ENCODE data around the gene MPHOSPH8. TPM values are rescaled to one million over a fixed set of nuclear protein-coding genes. Genes with fewer than 3 reads are reported as not detected.
"Not testable (repeated sequence)": the region's sequence is repeated elsewhere in the genome, so short reads cannot be mapped to it uniquely, and the experiment has no call there.

MPHOSPH8 gene
- total RNA-seq, 1 experiment from 2014 or later = 9.2 TPM

DNA sequence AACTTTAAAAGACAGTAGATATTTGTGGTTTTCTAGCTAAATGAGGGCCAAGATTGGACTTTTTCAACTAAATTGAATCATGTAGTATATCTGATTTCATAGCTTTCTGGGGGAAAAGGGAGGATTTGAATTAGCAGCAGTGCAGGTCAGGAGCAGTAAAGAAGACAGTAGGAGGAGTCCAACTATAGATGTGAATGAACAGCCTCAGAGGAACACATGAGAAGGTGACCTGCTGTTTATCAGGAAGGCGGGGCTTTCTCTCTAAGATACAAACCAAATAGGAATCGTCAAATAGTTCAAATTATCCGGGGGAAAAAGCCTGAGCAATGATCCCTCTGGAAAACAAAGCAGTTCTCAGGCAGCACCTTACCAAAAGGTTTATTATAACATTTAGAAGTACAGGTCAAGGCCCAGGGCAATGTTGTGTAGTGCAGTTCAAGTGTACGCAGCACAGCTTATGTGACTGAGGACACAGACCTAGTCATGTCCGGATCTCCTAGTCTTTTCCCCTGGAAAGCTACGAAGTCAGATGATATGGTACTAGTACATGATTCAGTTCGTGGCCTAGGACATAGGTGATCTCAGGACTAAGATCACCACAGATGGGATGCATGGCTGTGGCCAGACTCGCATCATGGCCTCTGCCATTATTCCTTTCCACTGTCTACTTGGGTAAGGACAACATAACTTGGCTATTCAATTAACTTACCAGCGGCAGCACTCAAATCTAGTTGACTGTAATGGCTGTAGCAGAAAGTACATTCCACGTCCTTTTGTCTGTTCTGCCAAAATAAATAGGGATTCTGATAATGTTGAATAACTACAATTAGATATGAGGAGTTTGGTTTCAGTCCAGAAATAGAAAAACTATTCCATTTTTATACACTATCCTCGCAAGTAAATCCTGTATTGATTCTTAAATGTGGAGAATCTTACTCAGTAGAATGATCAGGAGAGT lies 40.3 kb downstream of the MPHOSPH8 start:
- in situ Hi-C loops (cut with HindIII; ENCODE audit: low sequenced_read_pairs) = no loop called here
- DNase-seq (ENCODE audit: low spot score) = no peak

DNA sequence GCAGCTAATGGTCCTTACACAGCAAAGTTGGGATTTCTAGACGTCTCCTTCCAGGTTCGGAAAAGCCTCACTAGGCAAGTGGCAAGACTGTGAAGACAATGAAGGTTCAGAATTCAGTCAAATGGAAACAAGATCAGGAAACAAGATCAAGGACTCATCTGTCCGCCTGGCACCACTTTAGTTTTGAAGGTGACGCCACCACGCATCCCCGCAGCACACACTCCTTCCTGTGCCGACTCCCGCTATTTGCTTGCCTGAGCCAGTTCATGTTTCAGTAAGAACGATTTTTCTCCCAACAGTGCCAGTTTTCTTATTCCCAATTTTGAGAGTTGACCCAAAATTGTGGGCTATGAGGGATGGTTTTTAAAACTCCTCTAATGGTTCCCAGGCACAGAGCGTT lies 41.4 kb downstream of the MPHOSPH8 start:
- DNase-seq (ENCODE audit: low spot score) = no peak

DNA sequence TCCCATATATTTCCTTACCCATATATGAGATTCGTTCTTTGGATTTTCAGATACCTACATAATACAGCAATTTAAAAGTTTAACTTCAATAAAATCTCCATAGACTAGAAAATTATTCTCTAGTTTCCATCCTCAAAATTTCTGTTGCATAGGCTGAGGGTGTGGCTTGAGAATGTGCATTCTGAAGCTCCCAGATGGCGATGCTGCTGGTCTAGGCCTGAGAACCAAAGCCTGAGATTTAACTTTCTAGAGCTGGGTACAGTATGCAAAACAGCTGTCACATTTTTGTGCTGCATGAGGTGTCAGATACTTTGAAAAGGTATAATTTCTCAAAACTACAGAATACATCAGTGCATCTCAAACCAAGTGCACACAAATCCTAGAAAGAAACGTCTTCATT lies 42.7 kb downstream of the MPHOSPH8 start:
- DNase-seq (ENCODE audit: low spot score) = no peak
- in situ Hi-C loops (cut with HindIII; ENCODE audit: low sequenced_read_pairs) = no loop called here

More for the DNA sequence above, 41.4 kb downstream of the MPHOSPH8 start:
- in situ Hi-C loops (cut with HindIII; ENCODE audit: low sequenced_read_pairs) = no loop called here

DNA sequence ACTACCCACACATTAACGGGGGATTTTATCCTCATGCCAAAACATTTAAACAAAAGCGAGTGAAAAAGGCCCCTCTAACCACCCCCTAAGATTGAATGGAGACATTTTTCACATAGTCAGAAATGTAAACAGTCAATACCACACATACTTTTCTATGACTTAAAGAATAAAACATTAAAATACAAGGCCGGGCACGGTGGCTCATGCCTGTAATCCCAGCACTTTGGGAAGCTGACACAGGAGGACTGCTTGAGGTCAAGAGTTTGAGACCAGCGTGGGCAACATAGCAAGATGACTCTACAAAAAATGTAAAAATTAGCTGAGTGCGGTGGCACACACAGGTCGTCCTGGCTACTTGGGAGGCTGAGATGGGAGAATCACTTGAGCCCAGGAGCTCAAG lies 47.3 kb downstream of the MPHOSPH8 start:
- no peak for DNase-seq (ENCODE audit: low spot score)
- in situ Hi-C loops (cut with HindIII; ENCODE audit: low sequenced_read_pairs) = no loop called here

DNA sequence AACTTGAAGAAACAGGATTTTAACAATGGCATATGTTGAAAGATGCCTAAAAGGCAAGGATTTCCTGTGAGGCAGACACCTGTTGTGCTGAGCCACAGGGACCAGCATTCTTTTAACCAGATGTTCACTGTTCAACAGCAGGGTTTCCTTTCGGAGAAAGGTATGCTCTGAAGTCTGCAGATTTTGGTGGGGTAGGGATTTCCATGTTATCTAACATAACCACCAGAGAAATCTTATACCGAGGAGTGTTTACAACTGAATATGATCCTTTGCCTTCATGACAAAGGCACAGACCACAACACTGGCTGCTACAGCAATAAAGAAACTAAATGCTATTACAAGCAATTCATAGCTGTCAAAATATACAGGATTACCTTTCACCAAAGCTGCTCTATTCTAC lies 48.1 kb downstream of the MPHOSPH8 start:
- DNase-seq (ENCODE audit: low spot score) = no peak
- in situ Hi-C loops (cut with HindIII; ENCODE audit: low sequenced_read_pairs) = no loop called here

DNA sequence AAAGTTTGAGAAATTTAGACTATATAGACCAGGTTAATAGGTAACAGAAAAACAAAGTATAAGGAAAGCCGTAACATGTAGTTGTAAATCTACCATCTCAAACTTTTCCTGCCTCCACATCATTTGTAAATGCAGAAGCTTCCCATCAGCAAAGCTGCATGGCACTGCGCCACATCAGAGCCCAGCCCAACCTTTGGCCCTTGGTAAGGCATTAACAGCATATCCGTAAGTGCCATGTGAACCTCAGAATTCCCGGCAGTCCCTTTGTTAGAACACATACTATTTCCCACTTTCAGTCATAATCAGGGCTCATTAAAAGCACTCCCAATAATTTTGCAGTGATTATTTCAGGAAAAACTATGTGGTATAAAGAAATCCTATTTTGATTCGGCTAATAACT lies 51.6 kb downstream of the MPHOSPH8 start:
- in situ Hi-C loops (cut with HindIII; ENCODE audit: low sequenced_read_pairs) = no loop called here
- no peak for DNase-seq (ENCODE audit: low spot score)

DNA sequence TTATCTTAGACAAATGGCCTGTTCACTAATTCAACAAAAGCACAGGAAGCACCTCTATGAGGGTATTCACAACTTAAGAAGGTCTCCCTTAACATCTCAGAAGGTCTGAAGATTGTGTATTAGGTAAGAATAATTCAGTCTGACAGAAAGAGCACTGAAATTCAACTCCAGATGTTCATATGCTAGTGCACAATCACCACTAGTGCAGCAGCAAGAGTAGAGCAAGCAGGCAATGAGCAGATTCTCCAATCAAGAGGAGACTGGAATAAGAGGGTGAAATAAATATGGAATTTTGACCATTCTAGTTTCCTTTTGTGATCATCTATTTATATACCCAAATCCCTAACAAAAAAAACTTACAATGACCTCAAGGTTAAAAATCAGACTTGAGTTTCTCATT lies 52.0 kb downstream of the MPHOSPH8 start:
- in situ Hi-C loops (cut with HindIII; ENCODE audit: low sequenced_read_pairs) = no loop called here
- DNase-seq (ENCODE audit: low spot score) = no peak

DNA sequence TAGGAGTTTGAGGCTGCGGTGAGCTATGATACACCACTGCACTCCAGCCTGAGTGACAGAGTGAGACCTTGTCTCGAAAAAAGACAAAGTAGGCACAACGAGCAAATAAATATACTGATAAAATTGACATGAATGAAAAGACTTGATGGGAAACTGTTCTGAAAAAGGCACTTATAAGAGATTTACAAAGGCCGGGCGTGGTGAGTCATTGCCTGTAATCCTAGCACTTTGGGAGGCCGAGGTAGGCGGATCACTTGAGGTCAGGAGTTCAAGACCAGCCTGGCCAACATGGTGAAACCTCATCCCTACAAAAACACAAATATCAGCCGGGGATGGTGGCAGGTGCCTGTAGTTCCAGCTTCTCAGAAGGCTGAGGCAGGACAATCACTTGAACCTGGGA lies 58.0 kb downstream of the MPHOSPH8 start:
- in situ Hi-C loops (cut with HindIII; ENCODE audit: low sequenced_read_pairs) = not testable (repeated sequence)

DNA sequence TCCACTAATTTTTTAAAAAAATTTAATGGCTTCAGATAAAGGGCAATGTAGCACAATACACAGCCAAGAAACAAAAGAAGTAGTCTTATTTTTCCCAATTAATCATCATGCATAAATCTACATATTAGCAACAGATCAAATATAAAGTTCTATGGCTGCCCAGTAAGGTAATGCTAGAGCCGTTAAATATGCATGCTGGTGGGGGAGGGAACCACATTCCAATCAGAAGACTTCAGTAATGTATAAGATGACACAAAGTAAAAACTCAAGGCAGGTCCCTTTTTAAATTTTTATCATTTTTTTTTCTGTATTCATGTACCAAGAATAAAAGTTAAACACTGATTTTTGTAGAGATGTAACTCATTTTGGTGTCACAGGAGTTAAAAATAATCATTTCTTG lies 62.0 kb downstream of the MPHOSPH8 start:
- in situ Hi-C loops (cut with HindIII; ENCODE audit: low sequenced_read_pairs) = no loop called here
- no peak for DNase-seq (ENCODE audit: low spot score)

More for the DNA sequence above, 58.0 kb downstream of the MPHOSPH8 start:
- DNase-seq (ENCODE audit: low spot score) = not testable (repeated sequence)

DNA sequence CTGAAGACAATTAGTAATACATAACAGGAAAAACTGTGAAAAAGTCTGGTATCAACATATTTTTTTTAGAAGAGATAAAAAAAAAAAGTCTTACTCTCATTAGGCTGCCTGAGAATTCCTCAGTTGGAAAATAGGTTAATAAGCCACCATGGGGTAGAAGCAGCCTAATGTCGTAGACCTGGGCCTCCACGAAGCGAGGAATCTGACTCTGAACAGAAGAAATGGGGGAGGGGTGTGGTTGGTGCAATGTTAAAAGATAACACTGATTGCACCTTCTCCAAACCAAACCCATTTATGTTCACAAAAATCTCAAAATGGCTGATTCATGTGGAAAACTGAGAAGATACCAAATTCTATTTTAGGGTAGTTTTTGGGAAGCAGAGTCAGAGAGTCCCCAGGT lies 62.4 kb downstream of the MPHOSPH8 start:
- in situ Hi-C loops (cut with HindIII; ENCODE audit: low sequenced_read_pairs) = no loop called here
- DNase-seq (ENCODE audit: low spot score) = no peak

DNA sequence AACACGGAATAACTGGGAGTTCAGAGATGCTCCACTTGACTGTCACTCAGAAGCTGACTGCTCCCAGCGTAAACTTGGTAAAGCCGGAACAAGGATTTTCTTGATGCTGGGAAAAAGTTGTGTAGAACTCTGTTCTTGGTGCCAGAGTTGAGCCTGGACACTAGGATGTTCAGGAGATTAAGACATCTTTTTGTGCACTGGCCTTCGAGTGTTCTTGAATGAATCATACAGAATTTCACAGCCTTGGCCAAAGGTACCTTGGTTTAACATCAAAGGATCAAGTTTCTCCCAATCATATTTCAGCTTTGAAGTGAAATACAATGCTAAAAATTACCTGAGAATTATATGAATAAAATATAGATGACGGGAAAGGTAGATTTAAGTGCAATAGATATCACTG lies 67.5 kb downstream of the MPHOSPH8 start:
- DNase-seq (ENCODE audit: low spot score); in situ Hi-C loops (cut with HindIII; ENCODE audit: low sequenced_read_pairs): not testable (repeated sequence)

DNA sequence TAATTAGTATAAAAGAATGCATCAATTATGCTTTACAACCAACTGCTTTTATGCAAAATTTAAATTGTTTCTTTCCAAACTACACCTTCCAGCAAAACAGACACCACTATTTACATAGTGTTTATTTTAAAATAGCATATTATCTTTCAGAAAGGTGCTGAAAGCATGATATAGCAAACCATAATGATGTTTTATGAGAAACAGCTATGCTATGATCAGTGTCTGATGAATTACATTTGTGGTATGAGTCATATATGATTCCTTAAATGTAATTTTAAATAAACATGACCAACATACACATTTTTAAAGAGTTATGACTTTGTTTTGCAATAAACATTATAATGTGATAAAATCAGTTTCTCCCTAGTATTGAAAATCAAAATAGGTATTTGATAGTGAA lies 68.2 kb downstream of the MPHOSPH8 start:
- in situ Hi-C loops (cut with HindIII; ENCODE audit: low sequenced_read_pairs); DNase-seq (ENCODE audit: low spot score): not testable (repeated sequence)

DNA sequence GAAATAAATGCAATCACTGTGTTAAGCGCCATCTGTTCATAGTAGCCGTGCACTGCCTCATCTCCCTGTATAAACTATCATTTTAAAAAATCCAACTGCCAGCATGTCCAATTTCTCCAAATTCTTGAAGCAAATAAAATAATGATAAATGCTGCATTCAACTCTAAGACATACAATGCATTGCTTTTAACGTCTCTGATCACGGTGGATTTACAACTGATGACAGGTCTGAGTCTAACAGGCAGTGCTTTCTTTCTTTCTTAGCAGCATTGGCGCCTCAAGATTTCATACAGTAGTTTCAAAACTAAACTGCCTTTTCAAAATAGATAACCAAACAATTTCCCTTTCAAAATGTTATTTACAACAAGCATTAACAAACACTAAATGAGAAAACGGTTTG lies 70.8 kb downstream of the MPHOSPH8 start:
- in situ Hi-C loops (cut with HindIII; ENCODE audit: low sequenced_read_pairs); DNase-seq (ENCODE audit: low spot score): not testable (repeated sequence)

DNA sequence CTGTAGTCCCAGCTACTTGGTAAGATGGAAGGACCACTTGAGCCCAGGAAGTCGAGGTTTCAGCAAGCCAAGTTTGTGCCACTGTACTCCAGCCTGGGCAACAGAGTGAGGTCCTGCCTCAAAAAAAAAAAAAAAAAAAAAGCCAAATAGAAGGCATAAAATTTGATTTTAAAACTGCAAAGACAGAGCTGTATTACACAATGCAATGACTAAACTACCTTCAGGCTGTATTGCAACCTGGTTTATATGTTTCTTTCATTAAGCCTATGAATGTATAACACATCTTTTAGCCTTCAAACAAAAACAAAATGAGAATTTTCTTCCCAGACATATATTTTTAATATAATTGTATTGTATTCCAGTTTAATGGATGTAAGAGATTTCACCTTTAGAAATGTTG lies 75.6 kb downstream of the MPHOSPH8 start:
- in situ Hi-C loops (cut with HindIII; ENCODE audit: low sequenced_read_pairs); DNase-seq (ENCODE audit: low spot score): not testable (repeated sequence)

DNA sequence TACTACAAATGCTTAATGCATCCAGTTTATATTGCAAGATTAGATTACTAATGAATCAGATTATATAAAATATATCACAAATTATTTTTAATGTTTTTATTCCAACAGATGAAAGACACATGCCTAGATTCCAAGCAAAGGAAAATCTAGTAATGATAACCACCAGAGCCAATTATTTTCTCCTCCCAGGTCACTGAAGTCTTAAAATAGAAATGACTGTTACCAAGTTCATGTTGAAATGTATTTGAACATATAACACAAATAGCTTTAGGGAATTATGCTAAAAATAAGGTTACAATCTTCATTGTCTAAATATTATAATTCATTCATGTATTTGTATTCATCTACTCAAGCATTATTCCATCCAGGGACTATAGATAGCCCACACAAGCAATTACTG lies 76.3 kb downstream of the MPHOSPH8 start:
- in situ Hi-C loops (cut with HindIII; ENCODE audit: low sequenced_read_pairs); DNase-seq (ENCODE audit: low spot score): not testable (repeated sequence)

DNA sequence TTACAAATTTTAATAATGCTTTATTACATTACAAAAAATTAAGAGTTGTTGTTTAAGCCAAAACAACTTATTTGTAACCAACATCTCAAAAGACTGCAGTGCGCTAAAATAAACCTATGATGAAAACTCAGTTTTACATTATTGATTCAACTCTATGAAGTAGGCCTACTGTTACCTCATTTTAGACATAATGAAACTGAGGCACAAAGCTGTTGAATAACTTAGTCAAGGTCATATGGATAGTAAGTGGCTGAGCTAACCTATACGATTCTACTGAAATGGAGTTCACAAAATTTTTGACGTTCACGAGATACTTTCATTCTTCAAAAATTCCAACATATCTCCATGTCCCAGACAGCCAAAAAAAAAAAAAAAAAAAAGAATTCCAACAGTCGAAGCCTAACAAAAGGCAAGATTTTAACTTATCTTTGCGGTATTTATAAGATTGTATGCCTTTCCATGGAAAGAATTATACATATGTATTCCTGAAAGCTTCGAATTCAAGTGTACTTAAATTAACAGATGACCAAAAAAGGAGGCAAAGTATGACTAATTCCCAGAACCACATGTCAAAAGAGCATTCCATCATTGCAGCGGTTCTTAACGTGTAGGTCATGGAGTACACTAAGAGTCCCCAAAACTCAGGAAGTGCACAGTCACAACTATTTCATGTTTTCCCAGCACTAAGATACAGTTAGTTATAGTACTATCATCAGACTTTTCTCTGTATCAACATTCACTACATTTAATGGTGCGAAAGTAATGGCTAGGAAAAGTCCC lies 79.9 kb downstream of the MPHOSPH8 start:
- in situ Hi-C loops (cut with HindIII; ENCODE audit: low sequenced_read_pairs) = no loop called here
- DNase-seq (ENCODE audit: low spot score) = no peak

DNA sequence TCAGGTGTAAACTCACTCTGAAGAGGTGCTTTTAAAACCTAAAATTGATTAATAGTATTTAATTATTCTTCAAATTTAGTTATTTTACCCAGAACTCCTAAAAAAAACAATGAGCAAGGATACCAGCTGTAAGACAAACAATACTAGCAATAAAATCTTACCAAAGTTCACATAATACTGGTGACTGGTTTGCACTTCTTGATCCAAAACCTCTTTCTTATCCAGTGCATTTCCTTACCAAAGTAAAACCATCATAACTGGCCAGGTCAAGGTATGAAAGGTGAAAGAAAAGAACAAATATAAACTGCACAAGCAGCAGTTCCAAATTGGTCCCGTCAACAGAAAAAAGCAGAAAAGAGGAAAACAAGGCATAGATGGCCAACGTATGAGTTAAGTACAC lies 86.6 kb downstream of the MPHOSPH8 start:
- in situ Hi-C loops (cut with HindIII; ENCODE audit: low sequenced_read_pairs) = no loop called here
- no peak for DNase-seq (ENCODE audit: low spot score)
